GM18508 (cell line): ENCODE data around the gene IFNL4.
"Not testable (repeated sequence)": the region's sequence is repeated elsewhere in the genome, so short reads cannot be mapped to it uniquely, and the experiment has no call there.

ENCODE experiments used
- ATAC-seq: cut with Tn5 transposase; IDR thresholded peaks from one replicate; pipeline ENCODE4 v1.9.1; 2021; ENCODE audit warnings: moderate number of reproducible peaks; ENCODE audit not compliant: insufficient read depth, unreplicated experiment

Gene IFNL4

DNA sequence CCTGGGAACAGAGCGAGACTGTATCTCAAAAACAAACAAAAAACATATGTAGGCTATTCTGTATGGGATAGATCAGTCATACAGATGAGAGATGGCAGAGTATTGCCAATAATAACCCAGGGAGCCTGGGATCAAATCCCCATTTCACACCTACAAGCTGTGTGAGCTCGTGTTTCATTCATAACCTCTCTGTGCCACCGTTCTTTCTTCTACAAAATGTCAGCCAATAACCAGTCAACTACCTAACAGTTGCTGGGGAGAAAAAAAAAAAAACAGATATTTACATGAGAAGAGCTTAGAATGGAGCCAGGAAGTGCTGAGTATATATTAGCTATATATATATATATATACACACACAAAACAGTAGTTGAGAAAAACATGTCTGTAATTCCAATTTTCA, 13.0 kb upstream of the IFNL4 start:
- no peak for ATAC-seq

DNA sequence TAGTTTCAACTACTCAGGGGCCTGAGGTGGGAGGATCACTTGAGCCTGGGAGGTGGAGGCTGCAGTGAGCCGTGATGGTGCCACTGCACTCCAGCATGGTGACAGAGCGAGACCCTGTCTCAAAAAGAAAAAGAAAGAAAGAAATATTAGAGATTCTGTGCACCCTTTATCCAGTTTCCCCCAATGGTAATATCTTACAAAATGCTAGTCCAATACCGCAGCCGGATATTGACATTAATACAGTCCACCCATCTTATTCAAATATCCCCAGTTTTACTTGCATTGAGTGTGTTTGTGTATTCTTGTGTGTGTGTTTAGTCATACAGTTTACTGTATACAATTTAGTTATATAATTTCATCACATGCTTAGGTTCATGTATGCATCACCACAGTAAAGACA, 8.6 kb upstream of the IFNL4 start:
- ATAC-seq: no peak

DNA sequence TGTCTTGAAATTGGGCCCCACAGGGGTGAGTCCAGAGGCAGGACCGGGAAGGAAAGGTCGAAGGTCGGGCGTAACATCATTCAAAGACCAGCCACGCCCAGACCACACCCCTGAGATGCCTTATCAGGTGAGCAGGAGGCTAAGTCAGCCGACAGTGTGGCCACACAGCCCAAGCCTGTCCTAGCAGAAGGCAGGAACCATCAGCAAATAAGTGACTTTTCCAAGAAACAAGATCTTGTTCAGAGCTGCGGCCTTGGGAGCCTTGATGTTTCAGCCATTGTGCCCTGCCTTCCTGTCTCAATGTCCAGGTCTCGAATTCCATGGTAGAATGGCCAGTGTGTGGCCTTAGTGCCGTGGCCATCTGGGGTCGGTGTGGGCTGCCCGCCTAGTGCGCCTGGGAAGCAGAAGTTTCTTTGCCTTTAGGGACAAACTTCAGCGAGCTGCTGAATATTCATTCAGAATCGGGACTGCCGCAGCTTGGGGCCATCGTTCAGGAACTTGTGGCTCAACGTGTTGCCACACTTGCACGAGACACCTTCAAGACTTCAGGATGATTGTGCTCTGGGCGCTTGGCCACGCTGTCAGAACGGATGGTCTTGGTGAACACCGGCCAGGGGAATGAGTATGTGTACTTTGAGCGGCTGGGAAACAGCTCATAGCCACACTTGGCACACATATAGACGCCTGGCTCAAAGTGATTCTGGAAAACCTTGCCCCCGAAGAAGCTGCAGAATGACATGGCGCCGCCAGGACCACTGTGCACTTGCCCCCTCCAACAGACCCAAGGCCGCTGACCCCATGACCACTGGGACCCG, 6.1 kb upstream of the IFNL4 start:
- no peak for ATAC-seq

DNA sequence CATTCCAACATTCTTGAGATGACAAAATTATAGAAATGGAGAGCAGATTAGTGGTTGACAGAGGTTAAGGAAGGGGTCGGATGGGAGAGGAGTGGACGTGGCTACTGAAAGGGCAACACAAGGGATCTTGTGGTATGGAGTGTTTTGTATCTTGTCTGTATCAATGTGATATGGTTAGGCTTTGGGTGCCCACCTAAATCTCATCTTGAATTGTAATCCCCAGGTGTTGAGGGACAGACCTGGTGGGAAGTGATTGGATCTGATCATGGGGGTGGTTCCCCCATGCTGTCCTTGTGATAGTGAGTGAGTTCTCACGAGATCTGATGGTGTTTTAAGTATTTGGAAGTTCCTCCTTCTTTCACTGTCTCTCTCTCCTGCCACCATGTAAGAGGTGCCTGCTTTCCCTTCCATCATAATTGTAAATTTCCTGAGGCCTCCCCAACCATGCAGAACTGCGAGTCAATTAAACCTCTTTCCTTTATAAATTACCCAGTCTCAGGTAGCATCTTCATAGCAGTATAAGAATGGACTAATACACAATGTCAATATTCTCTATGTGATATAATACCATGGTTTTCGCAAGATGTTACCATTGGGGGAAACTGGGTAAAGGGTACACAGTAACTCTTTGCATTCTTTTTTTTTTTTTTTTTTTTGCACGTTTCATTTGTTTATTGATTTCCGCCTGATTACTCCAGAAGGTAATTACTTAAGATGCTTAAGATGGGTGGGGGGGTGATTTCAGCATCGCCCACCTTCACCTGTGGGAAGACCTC, 4.9 kb upstream of the IFNL4 start:
- no peak for ATAC-seq

DNA sequence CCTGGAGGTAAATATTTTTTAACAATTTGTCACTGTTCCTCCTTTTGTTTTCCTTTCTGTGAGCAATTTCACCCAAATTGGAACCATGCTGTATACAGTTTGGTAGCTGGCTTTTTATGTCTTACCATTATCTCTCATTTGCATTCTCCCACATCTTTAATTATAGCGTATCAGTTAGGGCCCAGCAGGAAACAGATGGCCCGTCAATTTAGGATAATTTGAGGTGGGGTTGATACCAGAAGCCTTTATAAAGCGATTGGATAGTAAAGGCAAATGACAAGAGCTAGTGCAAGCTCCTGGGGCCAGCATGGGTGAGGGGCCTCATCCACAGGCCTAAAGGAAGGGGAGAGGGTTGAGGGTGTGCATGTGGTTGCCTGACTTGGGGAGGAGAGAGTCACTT, 3.8 kb upstream of the IFNL4 start:
- ATAC-seq: no peak

DNA sequence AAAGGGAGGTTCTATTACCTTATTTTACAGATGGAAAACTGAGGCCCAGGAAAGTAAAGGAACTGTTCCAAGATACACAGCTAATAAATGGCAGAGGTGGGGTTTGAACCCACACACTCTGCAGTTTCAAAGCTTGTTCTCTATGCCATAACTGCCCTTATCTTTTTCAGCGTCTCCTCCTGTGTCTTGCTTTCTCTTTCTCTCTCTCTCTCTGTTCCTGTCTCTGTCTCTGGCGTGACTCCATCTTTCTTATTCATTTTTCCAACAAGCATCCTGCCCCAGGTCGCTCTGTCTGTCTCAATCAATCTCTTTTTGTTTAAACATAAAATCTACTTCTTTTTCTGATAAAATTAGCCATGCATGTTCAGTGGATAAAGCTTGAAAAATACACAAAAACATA, 3.2 kb upstream of the IFNL4 start:
- no peak for ATAC-seq

DNA sequence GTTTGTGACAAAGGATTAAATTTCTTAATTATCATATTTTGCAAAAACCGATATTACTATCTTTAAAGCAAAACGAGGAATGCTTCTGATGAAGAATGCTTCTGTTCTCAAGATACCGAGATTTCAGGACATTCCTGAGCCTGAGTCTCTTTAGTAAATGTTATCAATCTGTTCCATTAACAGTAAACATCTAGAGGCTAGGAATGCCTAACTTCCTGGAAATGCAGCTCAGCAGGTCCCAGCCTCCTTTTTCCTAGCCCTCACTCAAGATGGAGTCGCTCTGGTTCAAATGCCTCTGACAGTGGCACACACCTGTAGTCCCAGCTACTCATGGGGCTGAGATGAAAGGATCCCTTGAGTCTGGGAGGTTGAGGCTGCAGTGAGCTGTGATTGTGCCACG, 2.4 kb upstream of the IFNL4 start:
- ATAC-seq: no peak

DNA sequence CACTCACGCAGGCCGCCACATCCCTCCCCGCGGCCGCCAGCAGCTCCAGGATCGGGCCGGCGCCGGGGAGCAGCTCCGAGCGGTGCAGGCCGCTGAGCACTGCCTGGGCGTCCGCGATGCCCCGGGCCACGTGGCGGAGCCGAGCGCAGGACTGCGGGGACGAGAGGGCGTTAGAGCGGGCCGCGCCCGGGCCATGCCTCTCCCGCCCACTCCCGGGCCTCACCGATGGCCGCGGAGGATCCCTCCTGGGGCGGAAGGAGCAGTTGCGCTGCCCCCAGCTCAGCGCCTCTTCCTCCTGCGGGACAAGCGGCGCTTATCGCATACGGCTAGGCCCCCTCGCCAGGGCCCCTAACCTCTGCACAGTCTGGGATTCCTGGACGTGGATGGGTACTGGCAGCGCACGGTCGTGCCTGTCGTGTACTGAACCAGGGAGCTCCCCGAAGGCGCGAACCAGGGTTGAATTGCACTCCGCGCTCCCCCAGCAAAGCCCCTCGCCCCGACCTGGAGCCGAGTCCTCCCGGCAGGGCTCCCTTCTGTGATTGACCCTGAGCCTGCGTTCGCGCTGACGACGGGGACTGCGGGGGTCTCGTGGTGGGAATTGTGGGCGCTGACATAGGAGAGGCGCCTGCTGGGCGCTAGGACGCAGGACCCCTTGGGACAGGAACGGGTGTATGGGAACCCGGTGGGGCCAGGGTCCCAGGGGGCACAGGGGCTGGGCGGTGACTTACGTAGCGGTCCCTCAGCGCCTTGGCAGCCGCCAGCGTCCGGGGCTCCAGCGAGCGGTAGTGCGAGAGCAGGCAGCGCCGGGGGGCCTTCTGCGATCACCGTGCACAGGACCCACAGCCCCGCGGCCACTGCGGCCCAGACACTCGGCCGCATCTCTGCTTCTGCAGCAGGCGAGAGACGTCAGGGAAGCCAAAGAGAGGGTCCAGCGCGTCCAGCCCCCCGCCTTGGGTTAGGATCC, 673 bp downstream of the IFNL4 start:
- no peak for ATAC-seq

DNA sequence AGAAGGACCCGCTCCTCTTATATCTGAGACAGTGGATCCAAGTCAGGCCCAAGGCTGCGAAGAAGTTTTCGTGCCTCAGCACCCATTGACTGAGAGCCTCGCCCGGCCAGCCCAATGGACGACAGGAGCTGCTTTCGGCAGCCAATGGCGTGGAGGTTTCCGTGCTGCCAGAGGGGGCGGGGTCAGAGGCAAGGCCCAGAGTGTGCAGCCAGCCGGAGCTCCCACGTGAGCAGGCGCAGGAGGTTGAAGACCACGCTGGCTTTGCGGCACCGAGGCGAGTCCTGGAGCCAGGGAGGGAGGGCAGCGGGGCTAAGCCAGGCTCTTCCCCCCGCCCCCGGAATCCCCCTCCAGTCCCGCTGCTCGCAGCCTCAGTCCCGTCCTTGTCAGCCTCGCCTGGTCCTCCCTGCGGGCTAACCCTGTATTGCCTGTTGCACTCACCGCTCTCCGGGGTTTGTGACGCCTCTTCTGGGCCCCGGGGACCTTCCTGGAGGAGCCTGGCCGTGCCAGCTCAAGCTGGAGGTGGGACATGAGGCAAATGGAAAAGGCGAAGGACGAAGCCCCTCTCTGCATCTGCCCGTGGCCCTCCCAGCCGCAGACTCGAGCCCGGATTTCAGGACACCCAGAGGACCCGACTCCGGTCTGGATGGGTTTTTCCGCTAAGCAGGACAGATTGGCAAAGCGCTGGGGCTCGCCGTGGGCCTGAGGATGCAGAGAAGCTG, 1.5 kb downstream of the IFNL4 start:
- ATAC-seq: no peak

DNA sequence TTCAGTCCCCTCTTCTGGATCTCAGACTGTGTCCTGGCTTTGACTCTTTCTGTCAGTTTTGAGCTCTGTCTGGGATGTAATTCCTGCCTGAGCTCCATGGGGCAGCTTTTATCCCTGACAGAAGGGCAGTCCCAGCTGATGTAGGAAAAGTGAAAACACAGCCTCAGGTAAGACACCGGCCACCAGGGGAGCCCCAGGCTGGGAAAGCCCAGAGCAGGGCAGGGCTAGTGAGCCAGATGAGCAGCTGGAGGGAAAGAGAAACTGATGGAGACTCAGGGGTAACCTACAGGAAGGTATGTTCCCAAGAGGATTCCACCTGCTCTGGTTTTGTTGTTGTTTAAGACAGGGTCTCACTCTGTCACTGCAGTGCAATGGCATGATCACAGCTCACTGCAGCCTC, 3.5 kb downstream of the IFNL4 start:
- ATAC-seq: not testable (repeated sequence)

DNA sequence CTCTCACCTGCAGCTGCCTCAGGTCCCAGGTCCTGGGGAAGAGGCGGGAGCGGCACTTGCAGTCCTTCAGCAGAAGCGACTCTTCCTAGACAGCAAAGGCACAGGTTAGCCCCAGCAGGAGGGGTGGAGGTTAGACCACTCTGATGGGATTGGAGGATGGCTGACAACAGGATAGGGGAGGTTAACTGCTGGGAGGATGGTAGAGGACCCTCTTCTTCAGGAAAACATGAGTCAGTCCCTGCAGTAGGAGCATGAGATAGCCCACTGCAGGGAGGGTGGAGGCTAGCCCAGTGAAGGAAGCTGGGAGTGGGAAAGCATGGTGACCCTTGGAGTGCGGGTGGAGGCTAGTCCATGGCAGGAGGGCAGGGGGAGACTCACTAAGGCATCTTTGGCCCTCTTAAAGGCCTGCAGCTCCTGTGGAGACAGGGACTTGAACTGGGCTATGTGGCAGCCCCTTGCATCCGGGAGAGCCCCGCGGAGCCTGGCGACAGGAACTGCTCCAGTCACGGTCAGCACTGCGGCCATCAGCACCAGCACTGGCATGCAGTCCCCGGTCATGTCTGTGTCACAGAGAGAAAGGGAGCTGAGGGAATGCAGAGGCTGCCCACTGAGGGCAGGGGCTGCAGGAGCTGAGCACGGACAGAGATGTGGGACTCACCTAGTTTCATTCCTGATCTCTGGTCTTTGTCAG, 4.1 kb downstream of the IFNL4 start, which contains the start of gene IFNL3:
IFNL3 (minus strand) TSS at position 597 of the 691 bp plus-strand sequence; CDS start at position 558, 39 bp downstream.
- ATAC-seq: not testable (repeated sequence)

DNA sequence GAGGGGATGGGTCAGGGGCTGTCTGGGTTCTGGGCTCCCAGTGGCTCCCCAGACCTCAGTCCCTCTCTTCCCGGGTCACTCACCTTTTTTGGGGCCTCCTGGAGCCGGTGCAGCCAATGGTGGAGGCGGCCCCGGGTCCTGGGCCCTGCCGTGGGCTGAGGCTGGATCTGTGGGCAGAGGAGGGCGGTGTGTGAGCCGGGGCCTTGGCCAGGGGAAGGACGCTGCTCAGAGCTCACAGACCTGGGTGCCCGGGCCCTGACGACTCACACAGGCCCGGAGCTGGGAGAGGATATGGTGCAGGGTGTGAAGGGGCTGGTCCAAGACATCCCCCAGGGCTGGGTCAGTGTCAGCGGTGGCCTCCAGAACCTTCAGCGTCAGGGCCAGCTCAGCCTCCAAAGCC, 4.9 kb downstream of the IFNL4 start:
- not testable (repeated sequence) for ATAC-seq

DNA sequence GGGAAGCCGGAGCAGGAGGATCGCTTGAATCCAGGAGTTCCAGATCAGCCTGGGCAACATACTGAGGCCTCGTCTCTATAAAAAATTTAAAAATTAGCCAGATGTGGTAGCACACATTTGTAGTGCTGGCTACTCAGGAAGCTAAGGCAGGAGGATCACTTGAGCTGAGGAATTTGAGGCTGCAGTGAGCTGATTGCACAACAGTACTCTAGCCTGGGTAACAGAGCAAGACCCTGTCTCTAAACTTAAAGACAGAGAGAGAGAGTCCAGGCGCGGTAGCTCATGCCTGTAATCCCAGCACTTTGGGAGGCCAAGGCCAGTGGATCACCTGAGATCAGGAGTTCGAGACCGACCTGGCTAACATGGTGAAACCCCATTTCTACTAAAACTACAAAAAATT, 8.2 kb downstream of the IFNL4 start:
- no peak for ATAC-seq

DNA sequence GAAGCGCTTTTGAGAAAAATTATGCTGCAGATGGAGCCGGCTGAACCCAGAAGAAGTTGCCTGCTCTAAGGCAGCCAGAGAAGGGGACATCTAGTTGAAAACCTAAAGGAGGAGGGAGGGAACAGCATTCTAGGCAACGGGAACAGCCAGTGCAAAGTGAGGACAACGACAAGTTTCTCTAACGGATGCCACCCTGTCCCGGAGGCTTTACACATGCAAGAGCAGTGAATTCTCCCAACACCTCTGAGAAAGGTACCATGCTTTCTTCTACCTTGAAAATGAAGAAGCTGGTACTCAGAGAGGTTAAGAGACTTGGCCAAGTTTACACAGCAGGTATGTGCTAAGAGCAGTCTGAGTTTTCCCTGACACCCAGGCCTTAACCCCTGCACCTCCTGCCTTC, 9.7 kb downstream of the IFNL4 start:
- no peak for ATAC-seq

DNA sequence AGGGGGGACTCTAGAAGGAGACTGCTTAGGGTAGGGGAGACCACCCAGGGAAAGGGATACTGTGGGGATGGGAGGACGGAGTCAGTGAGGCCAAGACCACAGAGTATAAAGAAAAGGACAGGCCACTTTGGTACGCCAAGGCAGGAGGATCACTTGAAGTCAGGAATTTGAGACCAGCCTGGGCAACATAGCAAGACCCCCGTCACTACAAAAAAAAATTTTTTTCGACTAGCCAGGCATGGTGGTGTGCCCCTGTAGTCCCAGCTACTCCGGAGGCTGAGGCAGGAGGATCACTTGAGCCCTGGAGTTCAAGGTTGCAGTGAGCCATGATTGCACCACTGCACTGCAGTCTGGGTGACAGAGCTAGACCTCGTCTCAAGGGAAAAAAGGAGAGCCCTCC, 10.4 kb downstream of the IFNL4 start:
- no peak for ATAC-seq

DNA sequence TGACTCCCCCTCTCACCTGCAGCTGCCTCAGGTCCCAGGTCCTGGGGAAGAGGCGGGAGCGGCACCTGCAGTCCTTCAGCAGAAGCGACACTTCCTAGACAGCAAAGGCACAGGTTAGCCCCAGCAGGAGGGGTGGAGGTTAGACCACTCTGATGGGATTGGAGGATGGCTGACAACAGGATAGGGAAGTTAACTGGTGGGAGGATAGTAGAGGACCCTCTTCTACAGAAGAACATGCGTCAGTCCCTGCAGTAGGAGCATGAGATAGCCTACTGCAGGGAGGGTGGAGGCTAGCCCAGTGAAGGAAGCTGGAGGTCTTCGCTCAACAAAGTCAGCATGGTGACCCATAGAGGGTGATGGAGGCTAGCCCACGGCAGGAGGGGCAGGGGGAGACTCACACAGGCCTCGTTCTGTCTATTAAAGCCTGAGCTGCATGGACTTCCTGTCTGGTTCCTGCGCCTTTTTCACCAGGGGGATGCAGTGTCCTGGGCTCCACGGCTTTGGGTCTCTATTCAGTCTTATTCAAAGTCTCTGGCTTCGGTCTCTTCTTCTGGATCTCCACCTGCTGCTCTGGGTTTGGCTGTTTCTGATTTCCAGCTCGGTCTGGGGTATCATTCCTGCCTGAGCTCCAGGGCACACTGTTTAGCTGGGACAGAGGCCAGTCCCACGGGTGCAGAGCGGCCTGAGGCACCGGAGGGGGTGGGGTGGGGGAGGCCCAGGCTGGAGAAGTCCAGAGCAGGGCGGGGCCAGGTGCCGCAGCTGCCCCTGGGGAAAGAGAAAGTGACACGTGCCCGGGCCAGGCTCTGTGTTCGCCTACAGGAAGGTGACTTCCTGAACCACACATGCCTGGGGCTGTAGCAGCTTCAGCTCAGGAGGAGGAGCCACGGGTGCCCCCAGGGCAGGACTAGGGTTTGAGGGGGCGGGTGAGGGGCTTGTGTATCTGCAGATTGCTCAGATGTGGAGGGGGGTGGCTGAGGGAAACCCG, 11.2 kb downstream of the IFNL4 start:
- ATAC-seq: no peak

DNA sequence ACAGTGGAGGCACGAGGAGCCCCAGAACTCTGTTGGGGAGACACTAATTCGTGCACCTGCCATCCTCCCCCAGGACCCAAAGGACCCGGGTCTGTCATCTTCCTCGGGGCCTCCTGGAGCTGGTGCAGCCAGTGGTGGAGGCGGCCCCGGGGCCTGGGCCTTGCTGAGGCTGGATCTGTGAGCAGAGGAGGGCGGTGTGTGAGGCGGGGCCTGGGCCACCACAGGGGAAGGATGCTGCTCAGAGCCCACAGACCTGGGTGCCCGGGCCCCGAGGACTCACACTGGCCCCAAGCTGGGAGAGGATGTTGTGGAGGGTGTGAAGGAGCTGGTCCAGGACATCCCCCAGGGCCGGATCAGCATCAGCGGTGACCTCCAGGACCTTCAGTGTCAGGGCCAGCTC, 12.1 kb downstream of the IFNL4 start:
- no peak for ATAC-seq

DNA sequence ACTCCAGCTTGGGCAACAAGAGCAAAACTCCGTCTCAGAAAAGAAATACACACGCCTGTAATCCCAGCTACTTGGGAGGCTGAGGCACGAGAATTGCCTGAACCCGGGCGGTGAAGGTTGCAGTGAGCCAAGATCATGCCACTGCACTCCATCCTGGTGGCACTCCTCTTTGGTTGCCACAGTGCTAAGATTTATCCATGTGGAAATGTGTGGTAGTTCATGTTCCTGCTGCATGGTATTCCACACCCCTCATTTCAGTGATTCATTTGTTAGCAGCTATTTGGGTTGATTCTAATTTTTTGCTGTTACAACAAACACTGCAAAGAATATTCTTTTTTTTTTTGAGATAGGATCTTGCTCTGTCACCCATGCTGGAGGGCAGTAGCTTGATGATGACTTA, 15.9 kb downstream of the IFNL4 start:
- ATAC-seq: no peak
